Neutrophil (primary cell): ENCODE measurements around the gene CCDC194.

Experiments
- H3K27ac ChIP-seq: fragments of 200-600 bp; sonication (generic); 2 replicates; pipeline ENCODE4 v1.5.1; 2016; ENCODE audit warnings: mild to moderate bottlenecking, moderate library complexity
- H3K27me3 ChIP-seq: fragments of 200-600 bp; sonication (generic); 2 replicates; pipeline ENCODE4 v1.6.0; 2016; ENCODE audit warnings: mild to moderate bottlenecking
- H3K36me3 ChIP-seq: fragments of 200-600 bp; sonication (generic); 2 replicates; pipeline ENCODE4 v1.5.1; 2017
- H3K4me1 ChIP-seq, 2 experiments: fragments of 200-600 bp in 1 of 2; sonication (generic) in 1 of 2; 1 replicate in 1 of 2; 2 replicates in 1 of 2; pipeline versions ENCODE4 v1.5.1 to v1.6.1; 2013 to 2016; ENCODE audit warnings: low read depth in 1 of 2, low read length in 1 of 2, mild to moderate bottlenecking in 1 of 2, moderate library complexity in 1 of 2; ENCODE audit not compliant: control insufficient read depth in 1 of 2, insufficient read depth in 1 of 2
- H3K4me3 ChIP-seq, 2 experiments: fragments of 200-600 bp in 1 of 2; sonication (generic) in 1 of 2; 1 replicate in 1 of 2; 2 replicates in 1 of 2; pipeline ENCODE4 v1.5.1; 2013 to 2016; ENCODE audit warnings: low read depth in 1 of 2, low read length in 1 of 2, mild to moderate bottlenecking in 1 of 2, moderate library complexity in 1 of 2
- H3K9me3 ChIP-seq: fragments of 200-600 bp; sonication (generic); 2 replicates; pipeline ENCODE4 v1.5.1; 2016
- TF ChIP-seq, protein P1 (sequence below): fragments of 200-600 bp; sonication (generic); IDR thresholded peaks from 2 replicates; pipeline ENCODE4 v1.5.1; 2016; ENCODE audit warnings: antibody characterized with exemption

Gene CCDC194

DNA sequence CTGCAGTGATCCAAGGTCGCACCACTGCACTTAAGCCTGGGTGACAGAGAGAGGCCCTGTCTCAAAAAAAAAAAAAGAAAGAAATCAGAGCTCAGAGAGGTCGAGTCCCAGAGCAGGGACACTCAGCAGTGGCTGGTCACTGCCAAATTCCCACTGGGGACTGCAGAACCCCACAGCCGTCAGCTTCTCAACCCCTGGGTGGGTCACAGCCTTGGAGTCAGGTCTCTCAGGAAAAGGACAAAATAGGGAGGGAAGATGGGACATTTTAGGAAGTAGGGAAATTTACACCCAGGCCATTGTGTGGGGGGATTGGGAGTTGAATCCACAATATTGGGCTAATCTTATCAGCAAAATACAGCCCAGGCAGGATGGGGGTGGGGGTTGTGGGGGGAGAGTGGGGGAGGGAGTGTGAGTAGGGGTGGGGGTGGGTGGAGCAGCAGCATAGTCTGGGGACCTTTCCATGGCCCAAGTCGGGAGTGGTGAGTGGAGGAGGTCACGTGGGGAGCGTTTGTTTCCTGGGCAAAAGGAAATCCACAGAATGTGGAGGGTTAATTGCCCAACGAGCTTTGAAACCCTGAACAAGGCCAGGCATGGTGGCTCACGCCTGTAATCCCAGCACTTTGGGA, 5.0 kb upstream of the CCDC194 start:
- no peak overlapping the region for H3K27ac ChIP-seq
- H3K36me3 ChIP-seq: peaks cover 16% of the 10 kb centered on the region
- TF ChIP-seq, protein P1, sequence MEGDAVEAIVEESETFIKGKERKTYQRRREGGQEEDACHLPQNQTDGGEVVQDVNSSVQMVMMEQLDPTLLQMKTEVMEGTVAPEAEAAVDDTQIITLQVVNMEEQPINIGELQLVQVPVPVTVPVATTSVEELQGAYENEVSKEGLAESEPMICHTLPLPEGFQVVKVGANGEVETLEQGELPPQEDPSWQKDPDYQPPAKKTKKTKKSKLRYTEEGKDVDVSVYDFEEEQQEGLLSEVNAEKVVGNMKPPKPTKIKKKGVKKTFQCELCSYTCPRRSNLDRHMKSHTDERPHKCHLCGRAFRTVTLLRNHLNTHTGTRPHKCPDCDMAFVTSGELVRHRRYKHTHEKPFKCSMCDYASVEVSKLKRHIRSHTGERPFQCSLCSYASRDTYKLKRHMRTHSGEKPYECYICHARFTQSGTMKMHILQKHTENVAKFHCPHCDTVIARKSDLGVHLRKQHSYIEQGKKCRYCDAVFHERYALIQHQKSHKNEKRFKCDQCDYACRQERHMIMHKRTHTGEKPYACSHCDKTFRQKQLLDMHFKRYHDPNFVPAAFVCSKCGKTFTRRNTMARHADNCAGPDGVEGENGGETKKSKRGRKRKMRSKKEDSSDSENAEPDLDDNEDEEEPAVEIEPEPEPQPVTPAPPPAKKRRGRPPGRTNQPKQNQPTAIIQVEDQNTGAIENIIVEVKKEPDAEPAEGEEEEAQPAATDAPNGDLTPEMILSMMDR: no peak
- no peaks in the 10 kb centered on the region for H3K27me3 ChIP-seq
- H3K9me3 ChIP-seq: no peaks in the 10 kb centered on the region
- H3K4me1 ChIP-seq: peaks cover 7 to 14% of the 10 kb centered on the region in 2 experiments
- no peak overlapping the region for H3K4me3 ChIP-seq

DNA sequence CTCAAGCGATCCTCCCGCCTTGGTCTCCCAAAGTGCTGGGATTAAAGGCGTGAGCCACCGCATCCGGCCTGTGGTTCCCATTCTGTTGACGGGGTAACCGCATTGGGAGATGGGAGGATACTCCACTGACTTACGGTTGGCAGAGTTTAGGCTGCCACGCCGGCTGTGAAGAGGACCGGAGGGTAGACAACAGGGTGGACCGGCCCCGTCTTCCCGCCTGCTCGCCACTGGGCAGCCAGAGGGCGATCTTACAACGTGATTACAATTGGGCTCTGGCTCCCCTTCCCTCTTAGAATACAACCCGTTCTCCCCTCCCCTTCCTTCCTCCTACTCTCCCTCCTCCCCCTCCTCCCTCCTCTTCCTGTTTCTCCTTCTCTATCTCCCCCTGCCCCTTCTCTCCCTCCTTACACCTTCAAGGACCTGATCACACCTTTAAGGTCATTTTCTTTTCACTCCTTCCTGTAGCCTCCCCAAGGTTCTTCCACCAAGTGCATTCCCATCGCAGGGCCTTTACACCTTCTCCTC, 957 bp upstream of the CCDC194 start:
- H3K4me3 ChIP-seq: no peak overlapping the region

GRCh38 chr19:17393002-17393401, 994 bp downstream of the CCDC194 start:
- Histone ChIP-seq H3K4me1 (peaks cover 23 to 26% of the 10 kb centered on the region in 2 experiments), H3K36me3 (peaks cover 8% of the 10 kb centered on the region), H3K27me3 (peaks cover 52% of the 10 kb centered on the region), H3K4me3 (no peak overlapping the region), H3K27ac (no peak overlapping the region), H3K9me3 (no peaks in the 10 kb centered on the region)
- TF ChIP-seq, protein P1: no peak

More for the DNA sequence above, 957 bp upstream of the CCDC194 start:
- Histone ChIP-seq H3K36me3 (peaks cover 8% of the 10 kb centered on the region), H3K4me1 (peaks cover 23 to 26% of the 10 kb centered on the region in 2 experiments), H3K27ac (peak overlapping the region; percentile 5), H3K9me3 (no peaks in the 10 kb centered on the region), H3K27me3 (peaks cover 32% of the 10 kb centered on the region)
- TF ChIP-seq, protein P1: peak; percentile 85

DNA sequence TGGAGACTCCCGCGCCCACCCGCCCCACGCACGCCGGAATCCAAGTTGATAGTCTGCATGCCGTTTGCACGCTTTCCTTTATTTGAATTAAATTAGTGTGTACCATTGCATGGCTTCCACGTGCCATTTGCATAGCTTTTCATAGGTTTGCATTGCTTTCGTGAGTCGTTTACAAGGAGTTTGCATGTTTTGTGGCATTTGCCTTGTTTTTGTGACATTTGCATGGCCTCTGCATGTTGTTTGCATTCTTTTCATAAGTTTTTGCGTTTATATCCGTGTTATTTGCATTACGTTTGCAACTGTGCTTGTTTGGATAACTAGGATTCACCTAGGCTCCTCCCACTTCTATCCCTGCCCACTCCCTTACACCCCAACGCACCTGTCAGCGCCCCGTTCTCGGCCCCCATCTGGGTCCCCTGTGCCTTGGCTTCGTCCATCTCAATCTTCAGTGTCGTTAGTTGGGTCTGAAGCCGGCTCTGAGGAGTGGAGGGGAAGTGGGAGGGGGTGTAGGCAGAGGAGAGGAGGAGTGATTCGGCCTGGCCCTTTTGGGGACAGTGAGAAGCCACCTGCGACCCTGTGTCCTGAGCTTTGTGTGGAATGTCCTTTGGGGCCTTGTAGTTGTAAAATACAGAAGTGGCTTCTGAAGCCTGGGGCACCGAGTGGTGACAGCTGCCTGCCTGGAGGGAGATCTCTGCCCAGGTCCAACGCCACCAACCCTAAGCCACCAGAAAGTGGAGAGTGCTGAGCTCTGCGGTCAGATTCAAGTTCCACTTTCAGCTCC, 2.4 kb downstream of the CCDC194 start:
- H3K27ac ChIP-seq: no peak overlapping the region
- H3K9me3 ChIP-seq: no peaks in the 10 kb centered on the region
- peak overlapping the region; percentile 24 to 45 for H3K4me3 ChIP-seq
- no peaks in the 10 kb centered on the region for H3K36me3 ChIP-seq
- TF ChIP-seq, protein P1: no peak
- peaks cover 55% of the 10 kb centered on the region for H3K27me3 ChIP-seq
- H3K4me1 ChIP-seq: peaks cover 23 to 26% of the 10 kb centered on the region in 2 experiments

DNA sequence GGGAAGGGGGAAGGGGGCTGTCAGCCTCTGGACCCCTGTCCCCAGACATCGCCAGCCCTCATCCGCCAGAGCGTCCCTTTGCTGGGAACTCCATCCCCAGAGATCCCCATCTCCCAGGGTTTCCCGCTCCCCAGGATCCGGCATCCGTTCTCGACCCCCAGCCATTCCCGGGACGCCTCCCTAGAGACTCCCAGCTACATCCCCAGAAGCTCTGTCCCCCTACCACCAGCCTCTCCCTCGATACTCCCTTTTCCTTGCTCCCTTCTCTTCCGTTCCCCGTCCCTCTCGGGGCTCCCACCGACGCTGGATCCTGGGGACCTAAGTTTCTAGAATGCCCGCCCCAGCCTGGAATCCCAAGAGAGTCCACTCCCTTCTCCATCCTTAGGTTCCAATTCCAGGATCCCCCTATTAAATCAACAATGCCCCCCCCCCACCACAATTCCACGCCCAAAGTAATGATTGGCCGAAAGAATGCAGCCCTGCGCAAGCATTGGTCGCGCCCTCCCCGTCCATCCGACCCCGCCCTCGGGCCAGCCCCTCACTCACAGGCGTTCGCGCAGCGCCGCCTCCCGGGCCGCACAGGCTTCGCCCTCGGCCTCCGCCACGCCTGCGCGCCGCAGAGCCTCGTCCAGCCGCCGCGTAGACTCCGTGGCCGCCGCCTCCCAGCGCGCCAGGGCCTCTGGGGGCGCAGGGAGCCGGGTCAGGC, 3.2 kb downstream of the CCDC194 start:
- no peaks in the 10 kb centered on the region for H3K36me3 ChIP-seq
- no peaks in the 10 kb centered on the region for H3K9me3 ChIP-seq
- TF ChIP-seq, protein P1: peak; percentile 54
- peaks cover 23 to 26% of the 10 kb centered on the region in 2 experiments for H3K4me1 ChIP-seq
- peak overlapping the region; percentile 24 to 45 for H3K4me3 ChIP-seq
- H3K27me3 ChIP-seq: peaks cover 55% of the 10 kb centered on the region
- no peak overlapping the region for H3K27ac ChIP-seq
